Measurements from ENCODE around the gene ELF1. TPM values are rescaled to one million over a fixed set of nuclear protein-coding genes. Genes with fewer than 3 reads are reported as not detected.
"Not testable (repeated sequence)": the region's sequence is repeated elsewhere in the genome, so short reads cannot be mapped to it uniquely, and the experiment has no call there.

ELF1 gene
- total and polyA plus RNA-seq, 7 donors: 7.3 to 28.6 (median 22.4) TPM

DNA sequence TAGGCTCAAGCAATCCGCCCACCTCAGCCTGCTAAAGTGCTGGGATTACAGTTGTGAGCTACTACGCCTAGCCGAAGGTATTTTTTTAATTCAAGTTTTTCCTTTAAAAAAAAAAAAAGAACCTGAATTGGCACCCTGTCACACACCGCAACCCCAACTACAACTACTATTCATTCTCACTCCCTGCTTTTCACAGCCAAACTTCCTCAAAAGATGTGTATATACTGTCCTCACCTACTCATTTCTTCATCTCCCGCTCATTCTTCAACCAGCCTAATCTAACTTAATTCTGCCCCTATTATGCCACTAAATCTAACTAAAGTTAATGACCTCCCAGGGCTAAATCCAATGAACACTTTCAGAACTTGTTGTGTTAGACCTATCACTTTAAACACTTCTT, 29.5 kb upstream of the ELF1 start:
- Histone ChIP-seq H3K4me3 (no peak overlapping the region), H3K36me3 (ENCODE audit: insufficient read depth in 1 of 2, low read depth in 1 of 2) (no peaks in the 10 kb centered on the region)

DNA sequence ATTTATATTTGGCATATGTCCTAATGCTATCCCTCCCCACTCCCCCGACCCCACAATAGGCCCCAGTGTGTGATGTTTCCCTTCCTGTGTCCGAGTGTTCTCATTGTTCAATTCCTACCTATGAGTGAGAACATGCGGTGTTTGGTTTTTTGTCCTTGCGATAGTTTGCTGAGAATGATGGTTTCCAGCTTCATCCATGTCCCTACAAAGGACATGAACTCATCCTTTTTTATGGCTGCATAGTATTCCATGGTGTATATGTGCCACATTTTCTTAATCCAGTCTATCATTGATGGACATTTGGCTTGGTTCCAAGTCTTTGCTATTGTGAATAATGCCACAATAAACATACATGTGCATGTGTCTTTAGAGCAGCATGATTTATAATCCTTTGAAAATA, 23.3 kb upstream of the ELF1 start:
- 87 to 98% (median 88%) methylated on average over 2 to 3 of the region's 4 CpGs for whole genome bisulfite sequencing, 3 donors
- H3K27me3 ChIP-seq (ENCODE audit: insufficient read depth in 3 of 3, low read length in 2 of 3); H3K4me1 ChIP-seq; intact Hi-C loops (cut with DNase I); ATAC-seq; DNase-seq; H3K4me3 ChIP-seq; H3K9me3 ChIP-seq; H3K36me3 ChIP-seq (ENCODE audit: insufficient read depth in 1 of 2, low read depth in 1 of 2); H3K27ac ChIP-seq: not testable (repeated sequence)

More for the DNA sequence above, 29.5 kb upstream of the ELF1 start:
- TF ChIP-seq, protein P1, sequence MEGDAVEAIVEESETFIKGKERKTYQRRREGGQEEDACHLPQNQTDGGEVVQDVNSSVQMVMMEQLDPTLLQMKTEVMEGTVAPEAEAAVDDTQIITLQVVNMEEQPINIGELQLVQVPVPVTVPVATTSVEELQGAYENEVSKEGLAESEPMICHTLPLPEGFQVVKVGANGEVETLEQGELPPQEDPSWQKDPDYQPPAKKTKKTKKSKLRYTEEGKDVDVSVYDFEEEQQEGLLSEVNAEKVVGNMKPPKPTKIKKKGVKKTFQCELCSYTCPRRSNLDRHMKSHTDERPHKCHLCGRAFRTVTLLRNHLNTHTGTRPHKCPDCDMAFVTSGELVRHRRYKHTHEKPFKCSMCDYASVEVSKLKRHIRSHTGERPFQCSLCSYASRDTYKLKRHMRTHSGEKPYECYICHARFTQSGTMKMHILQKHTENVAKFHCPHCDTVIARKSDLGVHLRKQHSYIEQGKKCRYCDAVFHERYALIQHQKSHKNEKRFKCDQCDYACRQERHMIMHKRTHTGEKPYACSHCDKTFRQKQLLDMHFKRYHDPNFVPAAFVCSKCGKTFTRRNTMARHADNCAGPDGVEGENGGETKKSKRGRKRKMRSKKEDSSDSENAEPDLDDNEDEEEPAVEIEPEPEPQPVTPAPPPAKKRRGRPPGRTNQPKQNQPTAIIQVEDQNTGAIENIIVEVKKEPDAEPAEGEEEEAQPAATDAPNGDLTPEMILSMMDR (IDR thresholded peaks at IDR 0.05): no peak
- no peaks in the 10 kb centered on the region for H3K27me3 ChIP-seq (ENCODE audit: insufficient read depth in 3 of 3, low read length in 2 of 3)
- H3K4me1 ChIP-seq: peaks cover 42% of the 10 kb centered on the region
- DNase-seq (no peak), ATAC-seq (no peak)
- H3K9me3 ChIP-seq: no peaks in the 10 kb centered on the region
- no peak overlapping the region for H3K27ac ChIP-seq
- 97 to 98% (median 98%) methylated on average over 5 of the region's 5 CpGs for WGBS, 3 donors
- intact Hi-C loops (cut with DNase I): loop anchor here in 1 of 2 donors (2.0 kb wide), 1 partner anchor 72 kb away; no protein-coding TSS in a partner anchor

DNA sequence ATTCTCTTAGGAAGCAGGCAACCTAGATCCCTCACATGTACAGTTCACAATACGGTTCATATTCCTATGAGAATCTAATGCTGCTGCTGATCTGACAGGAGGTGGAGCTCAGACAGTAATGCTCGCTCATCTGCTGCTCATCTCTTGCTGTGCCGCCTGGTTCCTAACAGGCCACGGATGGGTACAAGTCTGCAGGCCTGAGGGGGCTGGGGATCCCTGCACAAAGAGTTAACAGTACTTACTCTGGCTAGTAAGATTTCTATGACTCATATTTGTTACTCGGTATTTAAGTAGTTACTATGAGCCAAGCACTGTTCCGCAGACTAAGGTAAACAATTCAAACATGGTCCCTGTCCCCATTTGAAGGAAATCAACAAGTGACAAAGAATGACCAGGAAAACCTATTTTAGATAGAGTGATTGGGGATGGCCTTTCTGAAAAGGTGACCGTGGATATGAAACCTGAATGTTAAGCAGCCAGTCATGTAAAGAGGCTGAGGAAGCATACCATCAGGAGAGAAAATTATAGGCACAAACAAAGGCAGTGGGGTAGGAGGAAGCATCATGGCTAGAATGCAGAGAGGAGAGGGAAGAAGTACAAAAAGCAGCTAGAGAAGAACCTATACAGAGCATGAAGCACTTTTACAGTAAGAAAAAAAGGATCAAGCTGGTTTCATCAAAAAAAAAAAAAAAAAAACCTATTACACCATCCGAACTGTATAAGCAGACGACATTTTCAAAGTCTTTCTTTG, 21.6 kb upstream of the ELF1 start:
- peak in 1 of 4 donors; percentile 43 for ATAC-seq
- 83 to 87% (median 84%) methylated on average over 9 of the region's 9 CpGs for WGBS, 3 donors
- no peaks in the 10 kb centered on the region for H3K36me3 ChIP-seq (ENCODE audit: insufficient read depth in 1 of 2, low read depth in 1 of 2)
- TF ChIP-seq, protein P1 (IDR thresholded peaks at IDR 0.05): no peak
- no peak overlapping the region for H3K27ac ChIP-seq
- intact Hi-C loops (cut with DNase I): no loop called here
- H3K4me1 ChIP-seq: no peaks in the 10 kb centered on the region
- no peaks in the 10 kb centered on the region for H3K27me3 ChIP-seq (ENCODE audit: insufficient read depth in 3 of 3, low read length in 2 of 3)
- no peaks in the 10 kb centered on the region for H3K9me3 ChIP-seq
- DNase-seq: no peak
- no peak overlapping the region for H3K4me3 ChIP-seq

DNA sequence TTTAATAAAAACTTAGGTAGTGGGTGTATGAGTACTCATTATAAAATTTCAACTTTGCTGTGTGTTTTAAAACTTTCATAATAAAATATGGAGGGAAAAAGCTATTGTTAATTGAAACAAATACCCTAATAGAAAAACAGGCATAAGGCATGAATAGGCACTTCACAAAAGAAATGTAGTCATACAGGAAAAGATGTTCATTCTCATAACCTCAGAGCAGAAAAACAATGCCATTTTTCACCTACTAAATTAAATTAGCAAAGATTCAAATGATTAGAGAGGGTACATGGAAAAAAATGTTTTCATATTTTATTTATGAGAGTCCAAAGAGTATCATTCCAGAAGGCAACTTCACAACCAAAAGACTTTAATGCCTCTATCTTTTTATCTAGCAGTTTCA, 20.6 kb upstream of the ELF1 start:
- Histone ChIP-seq H3K4me1 (no peaks in the 10 kb centered on the region), H3K27me3 (ENCODE audit: insufficient read depth in 3 of 3, low read length in 2 of 3) (no peaks in the 10 kb centered on the region), H3K9me3 (no peaks in the 10 kb centered on the region), H3K36me3 (ENCODE audit: insufficient read depth in 1 of 2, low read depth in 1 of 2) (no peaks in the 10 kb centered on the region), H3K4me3 (no peak overlapping the region), H3K27ac (no peak overlapping the region)
- ATAC-seq (no peak), DNase-seq (no peak)
- intact Hi-C loops (cut with DNase I): no loop called here
- TF ChIP-seq, protein P1 (IDR thresholded peaks at IDR 0.05): no peak

DNA sequence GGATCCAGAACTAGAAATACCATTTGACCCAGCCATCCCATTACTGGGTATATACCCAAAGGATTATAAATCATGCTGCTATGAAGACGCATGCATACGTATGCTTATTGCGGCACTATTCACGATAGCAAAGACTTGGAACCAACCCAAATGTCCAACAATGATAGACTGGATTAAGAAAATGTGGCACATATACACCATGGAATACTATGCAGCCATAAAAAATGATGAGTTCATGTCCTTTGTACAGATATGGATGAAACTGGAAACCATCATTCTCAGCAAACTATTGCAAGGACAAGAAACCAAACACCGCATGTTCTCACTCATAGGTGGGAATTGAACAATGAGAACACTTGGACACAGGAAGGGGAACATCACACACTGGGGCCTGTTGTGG, 17.4 kb upstream of the ELF1 start:
- H3K4me1 ChIP-seq; H3K9me3 ChIP-seq; H3K27me3 ChIP-seq (ENCODE audit: insufficient read depth in 3 of 3, low read length in 2 of 3); H3K27ac ChIP-seq; H3K4me3 ChIP-seq; H3K36me3 ChIP-seq (ENCODE audit: insufficient read depth in 1 of 2, low read depth in 1 of 2); intact Hi-C loops (cut with DNase I); ATAC-seq; DNase-seq: not testable (repeated sequence)
- WGBS, 3 donors: 93 to 94% (median 94%) methylated on average over 5 of the region's 5 CpGs

All from psoas muscle (tissue), 8 donors.